GM10266 (cell line): ENCODE results near the gene CUEDC2.
A peak's percentile ranks its signal among the peaks of the same experiment; 100 is the strongest.

Source experiments
- DNase-seq: peaks from one replicate; pipeline ENCODE4 v3.0.0; 2012; ENCODE audit errors: extremely low spot score
- CTCF ChIP-seq: IDR thresholded peaks from 2 replicates; pipeline ENCODE4 v1.5.1; 2012; ENCODE audit warnings: mild to moderate bottlenecking, low read depth; ENCODE audit not compliant: control insufficient read depth, insufficient read depth; ENCODE audit errors: missing control alignments

CUEDC2 gene

GRCh38 chr10:102431452-102432124, 786 bp downstream of the CUEDC2 start:
- no peak for TF ChIP-seq CTCF
- DNase-seq, result peak; percentile 18

GRCh38 chr10:102429468-102429867, 2.9 kb downstream of the CUEDC2 start:
- no peak for TF ChIP-seq CTCF
- no peak for DNase-seq

GRCh38 chr10:102426803-102427287, 5.5 kb downstream of the CUEDC2 start:
- DNase-seq, result no peak
- no peak for TF ChIP-seq CTCF

- DNase-seq, result no peak
- no peak for TF ChIP-seq CTCF
These were observed 6.9 kb downstream of the CUEDC2 start for GRCh38 chr10:102425444-102425843.

GRCh38 chr10:102424916-102425315, 7.5 kb downstream of the CUEDC2 start:
- DNase-seq, result no peak

GRCh38 chr10:102424145-102424544, 8.2 kb downstream of the CUEDC2 start:
- no peak for DNase-seq
- TF ChIP-seq CTCF, result no peak

More at GRCh38 chr10:102424916-102425315, 7.5 kb downstream of the CUEDC2 start:
- TF ChIP-seq CTCF, result no peak

- no peak for DNase-seq
- TF ChIP-seq CTCF, result no peak
These were observed 8.9 kb downstream of the CUEDC2 start for GRCh38 chr10:102423372-102423968.
